CD4-positive, alpha-beta T cell (primary cell): ENCODE results near the gene SHLD3. TPM values are rescaled to one million over a fixed set of nuclear protein-coding genes. Genes with fewer than 3 reads are reported as not detected.

Experiments
- ATAC-seq: fragments of 200-7000 bp; cut with Tn5 transposase; one replicate; pipeline ENCODE4 v1.10.0; 2022; ENCODE audit warnings: mild to moderate bottlenecking; ENCODE audit not compliant: poor library complexity
- CTCF ChIA-PET: fragments of 350-600 bp; sonication (Branson Sonifier 250); formaldehyde crosslinking; loops from one replicate; lab custom pipeline; 2021; ENCODE audit warnings: antibody characterized with exemption, inconsistent platforms; lab: Charles Lee
- POLR2A ChIA-PET: fragments of 350-600 bp; sonication (Branson Sonifier 250); formaldehyde crosslinking; loops from one replicate; lab custom pipeline; 2021; ENCODE audit warnings: antibody characterized with exemption, inconsistent platforms; lab: Charles Lee
- DNase-seq, 14 experiments: peaks; one replicate each; pipeline ENCODE4 v3.0.0-alpha.2; 2013 to 2020; ENCODE audit warnings: mixed read lengths in 2 of 14
- H3K27ac ChIP-seq, 2 donors: one replicate each; pipeline versions ENCODE4 v1.5.1 to v1.7.0; 2013; ENCODE audit warnings: low read length in 2 of 2, low read depth in 1 of 2, mild to moderate bottlenecking in 1 of 2
- H3K27me3 ChIP-seq, 2 experiments: 1 replicate in 1 of 2; 2 replicates in 1 of 2; pipeline versions ENCODE4 v1.6.1 to v1.7.0; 2013; ENCODE audit warnings: low read length in 2 of 2, control low read depth in 1 of 2, mild to moderate bottlenecking in 1 of 2, moderate library complexity in 1 of 2; ENCODE audit not compliant: insufficient read depth in 2 of 2, control insufficient read depth in 1 of 2
- H3K36me3 ChIP-seq: one replicate; pipeline ENCODE4 v1.6.1; 2013; ENCODE audit warnings: low read length, control low read depth; ENCODE audit not compliant: insufficient read depth
- H3K4me1 ChIP-seq: one replicate; pipeline ENCODE4 v1.6.1; 2013; ENCODE audit warnings: low read length, control low read depth; ENCODE audit not compliant: insufficient read depth
- H3K4me3 ChIP-seq: one replicate; pipeline ENCODE4 v1.5.1; 2013; ENCODE audit warnings: mild to moderate bottlenecking, low read length, moderate library complexity
- H3K9me3 ChIP-seq, 2 experiments: 1 replicate in 1 of 2; 2 replicates in 1 of 2; pipeline versions ENCODE4 v1.6.1 to v1.7.0; 2013; ENCODE audit warnings: low read length in 2 of 2, mild to moderate bottlenecking in 2 of 2, control low read depth in 1 of 2, moderate library complexity in 1 of 2; ENCODE audit not compliant: control insufficient read depth in 1 of 2, insufficient read depth in 1 of 2
- H3K27ac Mint-ChIP-seq: one replicate; pipeline ENCODE4 v1.8.0; 2020; ENCODE audit warnings: mixed read lengths
- H3K27me3 Mint-ChIP-seq: one replicate; pipeline ENCODE4 v1.8.0; 2021; ENCODE audit warnings: mixed read lengths
- H3K36me3 Mint-ChIP-seq: one replicate; pipeline ENCODE4 v1.8.0; 2021; ENCODE audit warnings: low read depth, mixed read lengths
- H3K4me1 Mint-ChIP-seq: one replicate; pipeline ENCODE4 v1.8.0; 2021; ENCODE audit warnings: low read depth, mixed read lengths
- H3K4me3 Mint-ChIP-seq: one replicate; pipeline ENCODE4 v1.8.0; 2020; ENCODE audit warnings: mild to moderate bottlenecking, mixed read lengths
- H3K9me3 Mint-ChIP-seq: one replicate; pipeline ENCODE4 v1.8.0; 2020; ENCODE audit warnings: mixed read lengths
- CTCF ChIP-seq: fragments of 200-600 bp; IDR thresholded peaks from one replicate; pipeline ENCODE4 v1.8.0; 2022; ENCODE audit warnings: antibody characterized with exemption, mild to moderate bottlenecking
- intact Hi-C, 2 experiments: fragments of 100-400 bp; cut with DNase I in 1 of 2; cut with micrococcal nuclease in 1 of 2; formaldehyde crosslinking; loops; one replicate each; pipeline versions ENCODE4 v1.15.1 to v1.9.0; 2023 to 2025; cut with DNase I, micrococcal nuclease
- total RNA-seq, 174 experiments: library from RNA in 2 of 174; stranded (reverse) in 2 of 174; gene quantifications; one replicate each; pipeline ENCODE4 v1.2.3 and lab custom pipeline; 2021 to 2026

SHLD3 gene
- total RNA-seq, 2 experiments from 2014 or later: 11.5 to 11.7 TPM

- Mint-ChIP-seq H3K27me3 (no peaks in the 10 kb centered on the region), H3K36me3 (peaks cover 54% of the 10 kb centered on the region), H3K27ac (no peak overlapping the region), H3K4me3 (no peak overlapping the region), H3K9me3 (no peaks in the 10 kb centered on the region), H3K4me1 (no peaks in the 10 kb centered on the region)
- H3K4me1 ChIP-seq: no peaks in the 10 kb centered on the region
- H3K27me3 ChIP-seq: no peaks in the 10 kb centered on the region
- DNase-seq (no peak), ATAC-seq (no peak)
- no peaks in the 10 kb centered on the region for H3K9me3 ChIP-seq
- peaks cover 34% of the 10 kb centered on the region for H3K36me3 ChIP-seq
- TF ChIP-seq CTCF: no peak
- H3K27ac ChIP-seq: no peak overlapping the region
- H3K4me3 ChIP-seq: no peak overlapping the region
- CTCF ChIA-PET: no interaction called here
- intact Hi-C loops: no loop called here
- POLR2A ChIA-PET: no interaction called here
These were observed 23.1 kb downstream of the SHLD3 start for GRCh38 chr5:65647941-65648340.

GRCh38 chr5:65651144-65651543 is 26.3 kb downstream of the SHLD3 start:
- ChIA-PET CTCF (no interaction called here), POLR2A (no interaction called here)
- intact Hi-C loops: no loop called here
- no peaks in the 10 kb centered on the region for H3K4me1 ChIP-seq
- H3K9me3 ChIP-seq: no peaks in the 10 kb centered on the region
- ATAC-seq: no peak
- no peak overlapping the region for H3K4me3 ChIP-seq
- no peaks in the 10 kb centered on the region for H3K27me3 ChIP-seq
- peaks cover 33% of the 10 kb centered on the region for H3K36me3 ChIP-seq
- Mint-ChIP-seq H3K9me3 (no peaks in the 10 kb centered on the region), H3K36me3 (peaks cover 64% of the 10 kb centered on the region), H3K4me1 (no peaks in the 10 kb centered on the region), H3K27me3 (no peaks in the 10 kb centered on the region), H3K4me3 (no peak overlapping the region), H3K27ac (no peak overlapping the region)
- H3K27ac ChIP-seq: no peak overlapping the region
- TF ChIP-seq CTCF: no peak
- DNase-seq: no peak

GRCh38 chr5:65654713-65655112 is 29.9 kb downstream of the SHLD3 start:
- Histone ChIP-seq H3K27me3 (no peaks in the 10 kb centered on the region), H3K4me3 (no peak overlapping the region), H3K4me1 (no peaks in the 10 kb centered on the region), H3K27ac (no peak overlapping the region), H3K36me3 (peaks cover 18% of the 10 kb centered on the region), H3K9me3 (no peaks in the 10 kb centered on the region)
- Mint-ChIP-seq H3K27me3 (no peaks in the 10 kb centered on the region), H3K27ac (no peak overlapping the region), H3K9me3 (no peaks in the 10 kb centered on the region), H3K4me3 (no peak overlapping the region), H3K4me1 (no peaks in the 10 kb centered on the region), H3K36me3 (peaks cover 52% of the 10 kb centered on the region)
- POLR2A ChIA-PET: no interaction called here
- no peak for TF ChIP-seq CTCF
- intact Hi-C loops: no loop called here
- DNase-seq (no peak), ATAC-seq (no peak)
- CTCF ChIA-PET: no interaction called here
